NOMO-1 treated with dmso at 0.1 percent for 144 hours (cell line): ENCODE measurements around the gene CA10.

Experiments used
- DNase-seq: peaks from one replicate; lab custom pipeline; 2025; ENCODE audit not compliant: unreplicated experiment; lab: John Stamatoyannopoulos, UW

The CA10 gene

GRCh38 chr17:52158450-52159042 is at the start of gene CA10:
Gene CA10 (minus strand): TSS chr17:52158714.
- DNase-seq = no peak

- DNase-seq = no peak
Measured at GRCh38 chr17:52207796-52208195, 49.3 kb upstream of the CA10 start.

GRCh38 chr17:52202520-52203080 is 44.1 kb upstream of the CA10 start:
- no peak for DNase-seq

- DNase-seq = no peak
Measured at GRCh38 chr17:52201767-52202519, 43.4 kb upstream of the CA10 start.

GRCh38 chr17:52191491-52191890 is 33.0 kb upstream of the CA10 start:
- no peak for DNase-seq

GRCh38 chr17:52181782-52182181 is 23.3 kb upstream of the CA10 start:
- no peak for DNase-seq

GRCh38 chr17:52178012-52178411 is 19.5 kb upstream of the CA10 start:
- no peak for DNase-seq

- no peak for DNase-seq
Measured at GRCh38 chr17:52170963-52171572, 12.6 kb upstream of the CA10 start.

- no peak for DNase-seq
Measured at GRCh38 chr17:52160136-52160567, 1.6 kb upstream of the CA10 start.

GRCh38 chr17:52159246-52160135 is 977 bp upstream of the CA10 start:
- no peak for DNase-seq

GRCh38 chr17:52157603-52158449 is 688 bp downstream of the CA10 start:
- no peak for DNase-seq

- DNase-seq = no peak
Measured at GRCh38 chr17:52156576-52157570, 1.6 kb downstream of the CA10 start.

- no peak for DNase-seq
Measured at GRCh38 chr17:52155301-52155700, 3.2 kb downstream of the CA10 start.

GRCh38 chr17:52154466-52154865 is 4.0 kb downstream of the CA10 start:
- no peak for DNase-seq

GRCh38 chr17:52150935-52151334 is 7.6 kb downstream of the CA10 start:
- DNase-seq = no peak

- no peak for DNase-seq
Measured at GRCh38 chr17:52149626-52150025, 8.9 kb downstream of the CA10 start.

GRCh38 chr17:52148969-52149351 is 9.6 kb downstream of the CA10 start:
- no peak for DNase-seq

GRCh38 chr17:52148288-52148968 is 10.1 kb downstream of the CA10 start:
- DNase-seq = no peak
